Thyroid gland (tissue), 4 donors: ENCODE results near the gene C8A. TPM values are rescaled to one million over a fixed set of nuclear protein-coding genes. Genes with fewer than 3 reads are reported as not detected.

ENCODE experiments used
- DNase-seq, 2 donors: peaks; one replicate each; pipeline ENCODE4 v3.0.0-alpha.2; 2019
- H3K27ac ChIP-seq, 3 donors: fragments of 200-600 bp; sonication (generic); 1 replicate in 2 of 3; 2 replicates in 1 of 3; pipeline ENCODE4 v1.5.1; 2016 to 2019; ENCODE audit warnings: mild to moderate bottlenecking in 1 of 3, moderate library complexity in 1 of 3
- H3K27me3 ChIP-seq: fragments of 200-600 bp; sonication (generic); one replicate; pipeline ENCODE4 v1.5.1; 2019
- H3K36me3 ChIP-seq, 2 donors: fragments of 200-600 bp; sonication (generic); one replicate each; pipeline ENCODE4 v1.5.1; 2016 to 2019
- H3K4me1 ChIP-seq, 2 donors: fragments of 200-600 bp; sonication (generic); one replicate each; pipeline ENCODE4 v1.5.1; 2017 to 2019
- H3K4me3 ChIP-seq, 3 donors: fragments of 200-600 bp; sonication (generic); replicated peaks in 1 of 3; 1 replicate in 2 of 3; 2 replicates in 1 of 3; pipeline ENCODE4 v1.5.1; 2016; ENCODE audit warnings: mild to moderate bottlenecking in 1 of 3
- H3K9me3 ChIP-seq: fragments of 200-600 bp; sonication (generic); one replicate; pipeline ENCODE4 v1.5.1; 2017
- POLR2A ChIP-seq, 2 donors: fragments of 450-650 bp; IDR thresholded peaks; one replicate each; pipeline ENCODE4 v1.6.1; 2017; ENCODE audit warnings: antibody characterized with exemption in 2 of 2, mild to moderate bottlenecking in 2 of 2, moderate library complexity in 1 of 2
- WGBS, 2 donors: methylation state at CpG; one replicate each; pipeline ENCODE4 v1.1.5; 2017; 5-methylcytosine and 5-hydroxymethylcytosine counted together
- intact Hi-C: fragments of 100-400 bp; cut with DNase I; formaldehyde crosslinking; loops from one replicate; pipeline ENCODE4 v1.15.1; 2023
- total RNA-seq, 4 donors: library from RNA; depleted of rRNA; stranded (reverse); fragments of >200 nt; gene quantifications; one replicate each; pipeline ENCODE4 v1.2.3, GENCODE V29; 2016
- TF ChIP-seq, protein P1 (sequence below), 6 experiments: fragments of 200-600 bp in 3 of 6; fragments of 450-650 bp in 3 of 6; sonication (generic) in 3 of 6; IDR thresholded peaks; one replicate each; pipeline ENCODE4 v1.5.1; 2016 to 2019; ENCODE audit warnings: antibody characterized with exemption in 6 of 6, mild to moderate bottlenecking in 2 of 6, inconsistent platforms in 1 of 6, moderate library complexity in 1 of 6

Gene C8A
- total RNA-seq, 4 donors from 2014 or later = not detected

DNA sequence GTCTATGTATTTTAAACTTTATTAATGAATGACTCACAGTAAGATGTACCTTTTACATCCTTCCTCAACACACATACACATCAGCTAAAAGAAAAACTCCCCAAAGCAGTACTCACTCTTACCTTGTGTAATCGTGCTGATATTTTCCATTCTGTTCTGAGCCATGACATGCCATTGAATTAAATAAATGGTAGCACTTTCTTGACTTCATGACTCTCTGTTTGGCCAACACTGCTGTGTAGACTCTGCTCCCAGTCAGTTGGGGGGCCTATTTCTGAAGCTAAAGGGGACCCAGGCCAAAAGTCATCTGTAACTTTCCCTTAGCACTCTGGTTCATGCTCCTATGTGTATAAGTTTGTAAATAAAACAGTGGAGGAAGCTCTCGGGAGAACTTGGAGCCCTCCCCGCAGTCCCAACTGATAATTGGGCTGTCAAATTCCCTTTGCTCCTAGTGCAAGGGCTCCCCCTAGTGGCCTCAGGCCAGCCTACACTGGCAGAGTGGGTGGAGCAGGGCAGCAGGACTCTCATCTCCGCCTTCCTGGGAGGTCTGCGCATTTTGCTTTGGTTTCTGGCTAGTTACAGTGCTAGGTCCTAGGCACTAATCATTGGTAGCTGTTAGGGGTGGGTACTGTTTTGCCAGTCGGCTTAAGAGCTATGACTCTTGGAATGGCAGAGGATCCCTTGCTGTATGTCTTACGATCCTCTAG, 33.7 kb upstream of the C8A start:
- DNase-seq = peak; percentile 77 to 89
- WGBS, 2 donors = 20 to 32% methylated on average over 7 of the region's 7 CpGs

DNA sequence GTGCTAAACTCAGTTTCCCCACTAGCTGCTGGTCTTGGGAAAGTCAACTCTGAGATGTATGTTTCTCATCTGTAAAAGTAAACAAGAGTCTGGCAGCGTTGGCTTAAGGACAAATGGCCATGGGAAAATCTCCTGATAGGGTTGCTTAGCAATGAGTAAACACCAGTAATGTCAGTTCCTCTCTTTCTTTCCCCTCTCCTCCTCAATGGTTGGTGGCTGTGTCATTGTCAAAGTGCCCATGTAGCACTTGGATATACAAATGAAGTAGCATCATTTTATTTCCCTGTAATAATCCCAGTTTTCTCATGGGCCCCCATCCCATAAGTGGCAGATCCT, 33.2 kb upstream of the C8A start:
- H3K4me1 ChIP-seq = peaks cover 12% of the 10 kb centered on the region in 2 donors
- no peak for DNase-seq
- TF ChIP-seq POLR2A (IDR thresholded peaks at IDR 0.05) = no peak
- TF ChIP-seq, protein P1, sequence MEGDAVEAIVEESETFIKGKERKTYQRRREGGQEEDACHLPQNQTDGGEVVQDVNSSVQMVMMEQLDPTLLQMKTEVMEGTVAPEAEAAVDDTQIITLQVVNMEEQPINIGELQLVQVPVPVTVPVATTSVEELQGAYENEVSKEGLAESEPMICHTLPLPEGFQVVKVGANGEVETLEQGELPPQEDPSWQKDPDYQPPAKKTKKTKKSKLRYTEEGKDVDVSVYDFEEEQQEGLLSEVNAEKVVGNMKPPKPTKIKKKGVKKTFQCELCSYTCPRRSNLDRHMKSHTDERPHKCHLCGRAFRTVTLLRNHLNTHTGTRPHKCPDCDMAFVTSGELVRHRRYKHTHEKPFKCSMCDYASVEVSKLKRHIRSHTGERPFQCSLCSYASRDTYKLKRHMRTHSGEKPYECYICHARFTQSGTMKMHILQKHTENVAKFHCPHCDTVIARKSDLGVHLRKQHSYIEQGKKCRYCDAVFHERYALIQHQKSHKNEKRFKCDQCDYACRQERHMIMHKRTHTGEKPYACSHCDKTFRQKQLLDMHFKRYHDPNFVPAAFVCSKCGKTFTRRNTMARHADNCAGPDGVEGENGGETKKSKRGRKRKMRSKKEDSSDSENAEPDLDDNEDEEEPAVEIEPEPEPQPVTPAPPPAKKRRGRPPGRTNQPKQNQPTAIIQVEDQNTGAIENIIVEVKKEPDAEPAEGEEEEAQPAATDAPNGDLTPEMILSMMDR (IDR thresholded peaks at IDR 0.05) = no peak
- H3K36me3 ChIP-seq = no peaks in the 10 kb centered on the region
- 0% methylated on average over 1 of the region's 1 CpG for WGBS, 2 donors
- no peak overlapping the region for H3K4me3 ChIP-seq
- no peaks in the 10 kb centered on the region for H3K9me3 ChIP-seq
- H3K27ac ChIP-seq = no peak overlapping the region
- H3K27me3 ChIP-seq = no peaks in the 10 kb centered on the region
- intact Hi-C loops = loop anchor here (10.0 kb wide), 1 partner anchor 1537 kb away; no protein-coding TSS in a partner anchor

More for the DNA sequence above, 33.7 kb upstream of the C8A start:
- no peak overlapping the region for H3K27ac ChIP-seq
- TF ChIP-seq, protein P1 (IDR thresholded peaks at IDR 0.05) = peak; percentile 79 to 94 (median 90)
- no peak for TF ChIP-seq POLR2A (IDR thresholded peaks at IDR 0.05)
- no peaks in the 10 kb centered on the region for H3K9me3 ChIP-seq
- H3K4me3 ChIP-seq = no peak overlapping the region
- intact Hi-C loops = loop anchor here (10.0 kb wide), 1 partner anchor 1536 kb away; no protein-coding TSS in a partner anchor
- H3K4me1 ChIP-seq = peaks cover 12% of the 10 kb centered on the region in 2 donors
- H3K27me3 ChIP-seq = no peaks in the 10 kb centered on the region
- H3K36me3 ChIP-seq = no peaks in the 10 kb centered on the region

DNA sequence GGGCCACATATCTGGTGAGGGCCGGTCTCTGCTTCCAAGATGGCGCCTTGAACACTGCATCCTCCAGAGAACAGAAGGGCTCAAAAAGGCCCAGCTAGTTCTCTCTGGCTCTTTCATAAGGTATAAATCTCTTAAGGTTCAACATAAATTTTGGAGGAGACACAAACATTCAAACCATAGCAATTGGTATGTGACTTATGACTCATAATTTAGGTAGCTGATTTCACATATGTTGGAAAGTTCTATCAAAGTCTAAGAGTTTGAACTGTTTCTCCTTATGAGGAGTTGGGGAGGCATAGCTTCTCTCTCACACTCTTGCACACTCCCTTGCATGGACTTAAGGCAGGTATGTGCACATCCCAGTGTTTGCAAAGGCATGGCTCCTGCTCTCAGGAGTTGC, 30.3 kb upstream of the C8A start:
- intact Hi-C loops = loop anchor here (10.0 kb wide), 1 partner anchor 1539 kb away; no protein-coding TSS in a partner anchor
- WGBS, 2 donors = 100% methylated on average over 2 of the region's 2 CpGs
- no peak for TF ChIP-seq POLR2A (IDR thresholded peaks at IDR 0.05)
- TF ChIP-seq, protein P1 (IDR thresholded peaks at IDR 0.05) = no peak

DNA sequence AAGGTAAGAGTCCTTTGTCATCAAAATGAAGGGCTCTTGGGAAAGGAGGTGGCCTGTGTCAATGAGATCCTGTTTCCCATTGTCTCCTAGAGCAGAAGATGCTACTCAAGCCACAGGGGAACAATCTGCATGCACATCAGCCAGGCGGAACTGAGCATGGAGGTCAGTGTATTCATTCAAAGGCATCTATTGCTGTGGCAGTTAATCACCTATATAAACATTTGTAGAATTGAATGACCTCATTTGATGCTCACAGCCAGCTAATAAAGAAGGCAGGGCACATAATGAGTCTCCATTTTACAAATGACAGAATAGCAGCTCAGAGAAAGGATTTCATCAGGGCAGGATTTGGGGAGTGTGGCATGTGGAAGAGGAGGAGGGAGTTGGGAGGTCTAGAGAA, 29.7 kb upstream of the C8A start:
- no peak for DNase-seq
- no peak for TF ChIP-seq POLR2A (IDR thresholded peaks at IDR 0.05)
- TF ChIP-seq, protein P1 (IDR thresholded peaks at IDR 0.05) = no peak
- H3K4me3 ChIP-seq = no peak overlapping the region
- no peak overlapping the region for H3K27ac ChIP-seq
- no peaks in the 10 kb centered on the region for H3K9me3 ChIP-seq
- no peaks in the 10 kb centered on the region for H3K27me3 ChIP-seq
- no peaks in the 10 kb centered on the region for H3K36me3 ChIP-seq
- 86 to 88% methylated on average over 1 of the region's 1 CpG for WGBS, 2 donors
- intact Hi-C loops = loop anchor here (10.0 kb wide), 1 partner anchor 1540 kb away; no protein-coding TSS in a partner anchor
- no peaks in the 10 kb centered on the region for H3K4me1 ChIP-seq

More for the DNA sequence above, 30.3 kb upstream of the C8A start:
- Histone ChIP-seq H3K27me3 (no peaks in the 10 kb centered on the region), H3K27ac (no peak overlapping the region), H3K4me3 (no peak overlapping the region), H3K36me3 (no peaks in the 10 kb centered on the region), H3K4me1 (peaks cover 2 to 3% of the 10 kb centered on the region in 2 donors), H3K9me3 (no peaks in the 10 kb centered on the region)
- no peak for DNase-seq

DNA sequence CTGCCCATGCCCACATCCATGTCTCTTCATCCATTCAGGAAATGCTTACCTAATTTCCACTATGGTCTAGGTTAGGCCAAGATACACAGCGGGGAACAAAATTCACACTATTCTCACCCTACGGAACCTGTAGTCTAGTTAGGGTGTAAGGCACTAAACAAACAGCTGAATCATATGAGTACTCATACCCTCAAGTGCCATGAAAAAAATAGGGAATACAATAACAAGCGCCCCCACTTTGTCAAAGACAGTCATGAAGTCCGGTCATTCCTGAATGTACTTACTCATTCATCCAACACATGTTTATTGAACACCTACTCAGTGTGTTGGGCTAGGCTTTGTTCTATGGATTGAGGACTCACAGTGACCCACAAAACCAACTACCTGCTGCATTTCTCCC, 29.2 kb upstream of the C8A start:
- Histone ChIP-seq H3K9me3 (no peaks in the 10 kb centered on the region), H3K36me3 (no peaks in the 10 kb centered on the region), H3K27ac (no peak overlapping the region), H3K4me1 (no peaks in the 10 kb centered on the region), H3K4me3 (no peak overlapping the region), H3K27me3 (no peaks in the 10 kb centered on the region)
- TF ChIP-seq, protein P1 (IDR thresholded peaks at IDR 0.05) = no peak
- no peak for DNase-seq
- 66 to 80% methylated on average over 4 of the region's 4 CpGs for WGBS, 2 donors
- intact Hi-C loops = loop anchor here (10.0 kb wide), 1 partner anchor 1541 kb away; no protein-coding TSS in a partner anchor
